Memory B cell (primary cell): ENCODE results near the gene ST6GALNAC4.

ENCODE experiments used
- ATAC-seq: fragments of 150-1000 bp; cut with Tn5 transposase; 2 replicates; pipeline ENCODE4 v1.10.0; 2021; ENCODE audit warnings: low read depth, mild to moderate bottlenecking, moderate library complexity
- DNase-seq, 2 donors: peaks; one replicate each; pipeline ENCODE4 v3.0.0; 2022; ENCODE audit warnings: low spot score in 2 of 2
- H3K27ac Mint-ChIP-seq: one replicate; pipeline ENCODE4 v1.8.0; 2022; ENCODE audit warnings: mild to moderate bottlenecking, moderate library complexity, mixed read lengths
- H3K27me3 Mint-ChIP-seq: one replicate; pipeline ENCODE4 v1.8.0; 2022; ENCODE audit warnings: mixed read lengths
- H3K36me3 Mint-ChIP-seq: one replicate; pipeline ENCODE4 v1.8.0; 2022; ENCODE audit warnings: mild to moderate bottlenecking, mixed read lengths
- H3K4me1 Mint-ChIP-seq: one replicate; pipeline ENCODE4 v1.8.0; 2022; ENCODE audit warnings: mixed read lengths
- H3K4me3 Mint-ChIP-seq: one replicate; pipeline ENCODE4 v1.8.0; 2022; ENCODE audit warnings: mild to moderate bottlenecking, moderate library complexity, mixed read lengths
- H3K9me3 Mint-ChIP-seq: one replicate; pipeline ENCODE4 v1.8.0; 2022; ENCODE audit warnings: mixed read lengths

The ST6GALNAC4 gene

DNA sequence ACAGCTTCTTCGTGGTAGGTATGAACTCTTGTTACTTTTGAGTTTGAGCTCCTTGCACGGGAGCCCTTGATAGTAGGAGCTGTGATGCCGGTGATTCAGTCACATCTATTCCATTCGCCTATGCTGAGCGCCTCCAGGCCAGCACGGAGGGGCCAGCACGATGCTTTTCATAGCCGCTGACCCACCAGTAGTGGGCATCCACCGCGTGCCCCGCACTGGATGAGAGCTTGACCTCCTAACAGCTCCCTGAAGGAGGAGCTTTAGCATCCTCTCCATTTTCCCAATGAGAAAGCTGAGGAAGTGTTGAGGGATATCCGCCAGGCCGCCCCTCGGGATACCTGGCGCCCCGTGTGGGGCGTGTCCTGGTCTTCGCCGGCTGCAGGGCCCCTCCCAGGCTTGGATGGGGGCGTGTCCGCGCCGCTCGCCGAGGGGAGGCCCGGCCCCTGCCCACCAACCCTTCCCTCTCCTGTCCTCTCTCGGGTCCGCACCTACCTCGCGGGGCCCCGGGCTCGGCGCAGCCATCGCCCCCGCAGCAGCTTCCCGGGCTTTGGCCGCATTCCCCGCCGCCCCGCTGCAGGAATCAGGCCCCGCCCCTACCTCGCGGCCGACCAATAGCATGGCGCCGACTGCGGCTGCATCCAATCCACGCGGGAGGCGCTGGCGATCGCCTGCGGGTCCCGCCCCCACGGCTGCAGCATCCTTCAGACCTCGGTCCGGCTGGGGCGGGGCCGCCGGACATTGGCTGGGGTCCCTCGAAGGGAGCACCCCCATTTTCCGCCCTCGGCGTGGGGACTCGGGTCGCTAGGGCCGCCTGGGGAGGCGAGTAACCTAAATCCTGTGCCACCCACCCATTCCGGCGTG lies 13.6 kb upstream of the ST6GALNAC4 start, which contains the start of gene PIP5KL1:
Gene PIP5KL1 (minus strand): TSS at position 547 of the 861 bp plus-strand sequence. CDS start 25 bp downstream, at position 522.
- Mint-ChIP-seq H3K4me3 (peak within 1 kb of the TSS; percentile 78), H3K27me3 (no peaks in the 10 kb centered on the region), H3K9me3 (no peaks in the 10 kb centered on the region), H3K27ac (peak within 1 kb of the TSS; percentile 91), H3K4me1 (peaks cover 20% of the 10 kb centered on the region), H3K36me3 (peaks cover 9% of the 10 kb centered on the region)
- peak; percentile 76 for ATAC-seq
- DNase-seq: peak; percentile 69 to 88

DNA sequence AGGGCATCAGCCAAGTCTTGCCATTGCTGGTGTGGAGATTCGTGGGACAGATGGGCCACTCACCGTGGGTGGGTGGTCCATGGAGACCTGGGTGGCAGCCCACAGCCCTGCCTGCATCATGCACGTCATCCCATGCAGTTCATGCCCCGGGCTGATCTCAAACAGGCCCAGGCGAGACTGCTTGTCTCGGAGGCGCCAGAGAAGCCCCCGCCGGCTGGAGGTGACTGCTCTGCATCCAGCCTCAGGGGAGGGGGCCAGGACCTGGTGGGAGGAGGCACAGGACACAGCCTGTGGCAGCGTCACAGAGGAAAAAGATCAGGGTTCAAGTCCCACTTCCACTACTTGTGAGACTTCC lies 12.8 kb upstream of the ST6GALNAC4 start:
- Mint-ChIP-seq H3K9me3 (no peaks in the 10 kb centered on the region), H3K4me3 (peak overlapping the region; percentile 78), H3K27me3 (peaks cover 3% of the 10 kb centered on the region), H3K36me3 (peaks cover 7% of the 10 kb centered on the region), H3K4me1 (peaks cover 17% of the 10 kb centered on the region), H3K27ac (peak overlapping the region; percentile 29)
- DNase-seq: no peak
- no peak for ATAC-seq

DNA sequence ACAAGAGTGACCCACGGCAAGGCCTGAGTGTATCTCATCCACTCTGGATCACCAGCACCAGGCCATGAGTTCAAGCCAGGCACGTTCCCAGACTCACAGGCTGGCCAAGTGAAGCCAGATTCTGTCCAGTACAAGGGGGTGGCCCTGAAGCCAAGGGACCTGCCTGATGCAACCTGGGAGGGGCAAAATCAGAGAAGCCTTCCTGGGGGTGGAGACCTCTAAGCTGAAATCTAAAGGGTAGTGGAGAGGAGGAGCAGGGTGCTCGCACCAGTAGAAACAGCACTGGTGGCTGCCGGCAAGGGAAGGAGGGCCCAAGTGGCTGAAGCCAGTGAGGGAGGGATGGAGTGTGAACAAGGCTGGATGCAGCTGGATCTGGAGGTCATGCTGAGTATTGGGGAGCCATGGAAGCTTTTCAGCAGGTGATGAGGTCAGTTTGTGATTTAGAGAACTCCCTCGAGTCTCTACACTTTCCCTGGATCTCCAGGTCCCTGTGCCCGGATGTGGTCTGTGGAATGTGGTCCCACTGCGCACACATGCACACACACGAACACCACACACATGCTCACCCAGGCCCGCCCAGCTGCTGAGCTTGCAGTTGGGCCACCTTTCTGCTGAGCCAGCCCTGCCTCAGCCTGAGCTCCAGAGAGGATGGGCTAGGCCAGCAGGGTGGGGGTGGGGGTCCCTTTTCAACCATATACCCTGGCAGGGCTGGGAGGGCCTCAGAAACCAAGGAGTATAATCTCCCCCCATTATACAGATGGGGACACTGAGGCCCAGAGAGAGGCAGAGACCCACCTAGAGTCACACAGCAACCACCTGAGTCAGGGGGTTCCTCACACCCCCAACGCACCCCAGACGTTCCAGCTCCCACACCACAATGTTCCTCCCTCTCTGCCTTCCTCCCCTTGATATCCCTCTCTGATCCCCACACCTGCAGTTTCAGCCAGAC lies 12.1 kb upstream of the ST6GALNAC4 start:
- DNase-seq (no peak), ATAC-seq (no peak)
- Mint-ChIP-seq H3K4me1 (peaks cover 13% of the 10 kb centered on the region), H3K9me3 (no peaks in the 10 kb centered on the region), H3K36me3 (peaks cover 3% of the 10 kb centered on the region), H3K27ac (no peak overlapping the region), H3K4me3 (peak overlapping the region; percentile 57), H3K27me3 (peaks cover 3% of the 10 kb centered on the region)

DNA sequence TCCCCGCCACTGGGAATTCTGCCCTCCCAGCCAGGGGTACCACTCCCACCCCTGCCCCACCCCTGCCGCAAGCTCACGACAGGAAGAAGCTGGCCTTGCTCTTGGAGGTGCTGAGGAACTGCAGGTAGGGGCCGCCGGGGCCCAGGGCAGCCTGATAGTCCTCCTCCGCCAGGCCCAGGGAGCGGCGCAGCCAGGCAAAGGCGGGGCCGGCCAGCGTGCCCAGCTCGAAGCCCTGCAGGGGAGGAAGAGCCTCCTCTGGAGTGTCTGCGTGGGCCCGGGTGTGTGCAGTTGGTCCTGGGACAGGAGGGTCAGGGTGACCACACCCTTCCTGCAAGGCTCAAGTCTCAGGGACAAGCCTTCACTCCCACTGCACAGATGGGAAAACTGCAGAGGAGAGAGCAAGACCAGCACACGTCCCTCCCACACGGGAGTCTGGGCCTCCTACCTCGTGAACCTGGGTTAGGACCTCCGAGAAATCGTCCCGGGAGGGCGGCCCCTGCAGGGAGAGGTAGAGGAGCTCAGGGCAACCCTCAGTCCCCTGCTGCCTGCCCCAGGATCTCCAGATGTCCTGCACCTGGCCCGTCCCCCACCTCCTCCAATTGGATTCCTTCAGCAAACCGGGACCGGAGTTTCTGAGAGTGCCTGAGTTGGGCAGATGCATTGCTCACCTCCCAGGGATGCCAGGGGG lies 11.3 kb upstream of the ST6GALNAC4 start:
- Mint-ChIP-seq H3K27ac (no peak overlapping the region), H3K27me3 (peaks cover 3% of the 10 kb centered on the region), H3K4me3 (peak overlapping the region; percentile 67), H3K9me3 (no peaks in the 10 kb centered on the region), H3K36me3 (peaks cover 3% of the 10 kb centered on the region), H3K4me1 (peaks cover 13% of the 10 kb centered on the region)
- DNase-seq (no peak), ATAC-seq (no peak)

DNA sequence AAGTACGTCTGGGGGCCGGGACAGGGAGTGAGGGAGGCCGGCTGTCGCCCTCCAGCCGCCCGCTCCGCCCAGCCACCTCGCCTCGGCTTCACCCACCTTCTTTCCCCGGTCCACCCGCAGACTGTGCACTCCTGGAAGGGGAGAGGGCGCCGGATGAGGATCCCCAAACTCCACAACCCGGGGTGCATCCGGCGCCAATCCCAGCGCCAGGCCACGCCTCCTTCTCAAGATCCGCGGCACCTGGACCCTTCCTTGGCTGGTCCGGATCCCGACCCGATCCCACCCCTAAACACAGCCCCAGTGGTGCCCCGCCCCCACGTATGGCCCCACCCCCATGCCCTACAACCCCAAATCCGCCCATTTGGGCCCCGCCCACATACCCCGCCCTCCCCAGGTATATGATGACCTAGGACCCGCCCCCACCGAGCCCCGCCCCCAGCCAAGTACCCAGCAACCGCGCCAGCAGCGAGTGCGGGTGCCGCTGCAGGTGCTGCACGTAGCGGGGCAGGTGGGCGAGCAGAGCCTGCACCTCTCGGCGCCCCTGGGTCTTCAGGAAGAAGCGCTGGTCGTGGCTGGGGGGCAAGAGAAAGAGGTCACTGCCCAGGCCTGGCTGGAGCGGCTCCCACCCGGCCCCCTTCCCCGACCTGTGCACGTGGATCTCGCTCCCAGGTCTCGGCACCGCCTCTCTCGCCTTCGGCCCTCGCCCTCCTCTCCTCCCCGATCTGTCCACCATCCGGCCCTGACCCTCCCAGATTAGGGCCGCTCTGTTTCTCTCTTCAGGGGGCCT lies 10.6 kb upstream of the ST6GALNAC4 start:
- Mint-ChIP-seq H3K27me3 (peaks cover 3% of the 10 kb centered on the region), H3K4me1 (peaks cover 11% of the 10 kb centered on the region), H3K27ac (no peak overlapping the region), H3K4me3 (peak overlapping the region; percentile 67), H3K36me3 (no peaks in the 10 kb centered on the region), H3K9me3 (no peaks in the 10 kb centered on the region)
- DNase-seq: no peak
- peak; percentile 37 for ATAC-seq

DNA sequence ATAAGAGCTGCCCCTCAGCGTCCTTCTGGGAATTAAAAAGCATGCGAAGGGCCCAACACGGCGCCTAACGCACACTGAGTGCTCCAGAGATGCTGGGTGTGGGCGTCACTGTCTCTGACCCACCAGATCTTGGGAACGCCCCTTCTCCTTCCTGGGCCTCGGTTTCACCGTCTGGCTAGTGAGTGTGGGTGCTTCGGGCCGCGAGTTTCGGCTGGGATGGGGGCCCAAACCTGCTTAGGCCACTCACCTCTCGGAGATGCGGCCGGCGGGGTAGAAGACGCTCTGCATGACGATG lies 10.0 kb upstream of the ST6GALNAC4 start:
- ATAC-seq (no peak), DNase-seq (no peak)
- Mint-ChIP-seq H3K4me3 (peak overlapping the region; percentile 67), H3K27ac (no peak overlapping the region), H3K27me3 (peaks cover 3% of the 10 kb centered on the region), H3K9me3 (no peaks in the 10 kb centered on the region), H3K4me1 (peaks cover 11% of the 10 kb centered on the region), H3K36me3 (no peaks in the 10 kb centered on the region)

DNA sequence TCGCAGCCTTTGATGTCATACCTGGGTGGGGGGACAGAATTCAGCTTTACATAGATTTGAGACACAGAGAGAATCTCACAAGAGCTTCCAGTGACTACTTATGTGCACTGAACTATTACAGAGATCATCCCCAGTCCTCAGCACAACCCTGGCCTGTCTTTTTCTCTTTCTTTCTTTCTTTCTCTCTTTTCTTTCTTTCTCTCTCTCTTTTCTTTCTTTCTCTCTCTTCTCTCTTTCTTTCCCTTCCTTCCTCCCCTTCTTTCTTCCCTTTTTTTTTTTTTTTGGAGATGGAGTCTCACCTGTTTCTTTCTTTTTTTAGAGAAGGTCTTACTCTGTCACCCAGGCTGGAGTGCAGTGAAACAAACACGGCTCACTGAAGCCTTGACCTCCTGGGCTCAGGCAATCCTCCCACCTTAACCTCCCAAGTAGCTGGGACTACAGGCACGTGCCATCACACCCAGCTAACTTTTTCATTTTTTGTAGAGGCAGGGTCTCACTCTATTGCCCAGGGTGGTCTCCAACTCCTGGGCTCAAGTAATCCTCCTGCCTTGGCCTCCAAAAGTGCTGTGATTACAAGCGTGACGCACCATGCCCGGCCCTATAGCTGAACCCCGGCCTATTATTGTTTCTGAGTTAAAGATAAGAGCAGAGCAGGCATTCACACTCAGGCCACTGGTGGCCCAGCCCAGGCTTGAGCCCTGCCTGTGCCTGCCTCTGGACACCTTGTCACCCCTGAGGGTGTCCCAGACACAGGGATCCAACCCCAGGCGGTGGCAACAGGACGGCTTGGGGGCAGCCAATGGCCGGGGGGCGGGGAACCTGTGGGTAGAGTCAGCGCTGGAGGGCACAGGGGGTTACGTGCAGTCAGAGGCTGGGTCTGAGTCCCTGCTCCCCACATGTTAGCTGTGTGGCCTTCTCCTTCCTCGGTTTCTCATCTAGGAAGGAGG lies 9.4 kb upstream of the ST6GALNAC4 start:
- Mint-ChIP-seq H3K4me1 (peaks cover 12% of the 10 kb centered on the region), H3K27ac (no peak overlapping the region), H3K9me3 (no peaks in the 10 kb centered on the region), H3K27me3 (peaks cover 3% of the 10 kb centered on the region), H3K36me3 (no peaks in the 10 kb centered on the region), H3K4me3 (peak overlapping the region; percentile 21)
- no peak for ATAC-seq
- no peak for DNase-seq

DNA sequence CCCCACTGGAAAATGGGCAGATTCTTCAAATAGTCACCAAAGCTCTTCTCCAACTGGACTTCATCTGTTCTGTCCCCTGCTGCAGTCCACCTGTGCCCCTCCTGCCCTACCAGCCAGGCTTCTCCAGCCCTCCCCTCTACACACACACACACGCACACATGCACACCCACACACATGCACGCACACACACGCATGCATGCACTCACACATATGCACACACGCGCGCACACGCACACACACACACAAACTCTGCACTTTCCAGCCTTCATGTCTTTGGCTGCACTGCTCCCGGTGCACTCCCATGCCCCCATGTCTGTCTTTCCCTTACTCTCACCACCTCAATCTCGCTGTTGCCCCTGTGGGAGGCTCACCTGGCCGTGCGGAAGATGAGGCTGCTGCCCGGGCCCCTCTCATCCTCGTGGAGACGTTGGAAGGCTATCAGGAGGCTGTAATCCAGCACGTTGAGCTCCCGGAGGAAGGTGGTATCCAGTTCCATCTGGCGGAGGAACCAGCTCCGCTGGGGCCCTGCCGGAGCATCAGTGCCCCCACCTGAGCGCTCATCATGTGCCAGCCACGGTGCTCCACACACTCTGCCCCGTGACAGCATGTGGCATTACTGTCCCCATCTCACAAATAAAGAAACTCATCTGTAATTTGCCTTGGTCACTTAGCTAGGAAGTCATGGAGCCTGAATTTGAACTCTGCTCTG lies 8.0 kb upstream of the ST6GALNAC4 start:
- Mint-ChIP-seq H3K4me3 (no peak overlapping the region), H3K36me3 (no peaks in the 10 kb centered on the region), H3K27ac (no peak overlapping the region), H3K27me3 (peaks cover 3% of the 10 kb centered on the region), H3K9me3 (no peaks in the 10 kb centered on the region), H3K4me1 (peaks cover 11% of the 10 kb centered on the region)
- no peak for DNase-seq
- no peak for ATAC-seq

DNA sequence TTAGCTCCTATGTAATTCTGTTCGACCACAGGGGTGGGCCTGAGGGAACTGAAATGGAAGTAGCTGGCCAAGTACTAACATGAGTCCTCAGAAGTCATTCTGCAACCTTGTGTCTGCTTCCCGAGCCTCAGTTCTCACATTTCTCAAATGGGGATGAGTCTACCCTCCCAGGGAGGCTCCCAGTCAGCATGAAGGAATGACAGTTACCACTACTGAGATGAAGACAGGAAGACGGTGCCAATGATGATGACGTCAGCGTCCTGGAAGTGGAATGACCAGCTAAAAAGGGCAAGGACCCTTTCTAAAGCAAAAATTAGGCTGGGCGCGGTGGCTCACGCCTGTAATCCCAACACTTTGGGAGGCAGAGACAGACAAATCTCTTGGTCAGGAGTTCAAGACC lies 6.9 kb upstream of the ST6GALNAC4 start:
- no peak overlapping the region for H3K4me3 Mint-ChIP-seq
- DNase-seq (no peak), ATAC-seq (no peak)
- H3K27me3 Mint-ChIP-seq: peaks cover 3% of the 10 kb centered on the region
- peaks cover 17% of the 10 kb centered on the region for H3K4me1 Mint-ChIP-seq
- H3K9me3 Mint-ChIP-seq: no peaks in the 10 kb centered on the region
- no peak overlapping the region for H3K27ac Mint-ChIP-seq
- no peaks in the 10 kb centered on the region for H3K36me3 Mint-ChIP-seq

DNA sequence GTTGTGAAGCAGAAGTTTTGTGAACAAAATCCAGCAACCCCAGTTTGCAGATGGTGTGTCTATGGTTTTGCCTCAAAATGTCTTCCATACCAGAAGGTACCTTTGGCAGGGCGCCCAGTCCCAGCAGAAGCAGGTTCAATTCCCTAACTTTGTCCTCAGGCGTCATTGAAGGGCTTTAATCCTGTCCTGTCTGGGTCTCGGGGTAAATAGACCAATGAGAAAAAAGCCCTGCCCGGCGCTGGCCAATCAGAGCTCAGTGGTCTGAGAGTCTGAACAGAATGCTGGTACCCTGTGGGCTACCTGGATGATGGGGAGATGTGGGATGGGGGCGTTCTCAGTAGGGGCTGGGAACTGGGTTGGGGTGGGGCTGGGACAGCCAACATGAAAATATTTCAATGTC lies 6.2 kb upstream of the ST6GALNAC4 start:
- Mint-ChIP-seq H3K4me1 (peaks cover 24% of the 10 kb centered on the region), H3K9me3 (no peaks in the 10 kb centered on the region), H3K27ac (no peak overlapping the region)

DNA sequence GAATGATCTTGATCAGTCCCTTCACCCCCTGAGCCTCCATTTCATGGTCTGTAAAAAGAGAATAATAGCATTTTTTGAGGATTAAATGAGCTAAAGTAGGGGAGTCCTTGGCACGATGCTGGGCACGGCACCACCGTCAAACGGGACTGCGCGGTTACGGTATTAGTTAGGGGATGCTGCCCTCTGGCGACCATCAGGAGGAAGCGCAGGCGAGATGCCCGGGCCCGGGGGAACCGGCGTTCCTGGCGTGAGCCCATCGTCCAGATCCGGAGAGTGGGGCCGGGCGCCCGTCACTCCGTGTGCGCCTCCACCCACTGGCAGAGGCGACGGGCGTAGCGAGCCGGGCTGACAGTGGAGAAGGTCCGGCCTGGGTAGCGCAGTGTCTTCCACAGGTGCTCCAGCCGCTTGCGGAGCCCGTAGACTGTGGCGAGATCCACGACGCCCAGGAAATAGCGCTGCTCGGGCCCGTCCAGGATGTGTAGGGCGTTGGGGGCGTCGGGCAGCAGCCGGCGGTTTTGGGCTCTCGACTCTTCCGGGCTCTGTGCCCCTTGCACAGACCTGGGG lies 4.8 kb upstream of the ST6GALNAC4 start:
- ATAC-seq: peak; percentile 13
- Mint-ChIP-seq H3K4me3 (peak overlapping the region; percentile 39), H3K9me3 (no peaks in the 10 kb centered on the region), H3K36me3 (no peaks in the 10 kb centered on the region), H3K27ac (no peak overlapping the region), H3K4me1 (peaks cover 29% of the 10 kb centered on the region), H3K27me3 (peaks cover 3% of the 10 kb centered on the region)
- DNase-seq: peak; percentile 82 to 92

More for the DNA sequence above, 6.2 kb upstream of the ST6GALNAC4 start:
- Mint-ChIP-seq H3K4me3 (no peak overlapping the region), H3K36me3 (no peaks in the 10 kb centered on the region), H3K27me3 (peaks cover 3% of the 10 kb centered on the region)
- DNase-seq (no peak), ATAC-seq (no peak)

DNA sequence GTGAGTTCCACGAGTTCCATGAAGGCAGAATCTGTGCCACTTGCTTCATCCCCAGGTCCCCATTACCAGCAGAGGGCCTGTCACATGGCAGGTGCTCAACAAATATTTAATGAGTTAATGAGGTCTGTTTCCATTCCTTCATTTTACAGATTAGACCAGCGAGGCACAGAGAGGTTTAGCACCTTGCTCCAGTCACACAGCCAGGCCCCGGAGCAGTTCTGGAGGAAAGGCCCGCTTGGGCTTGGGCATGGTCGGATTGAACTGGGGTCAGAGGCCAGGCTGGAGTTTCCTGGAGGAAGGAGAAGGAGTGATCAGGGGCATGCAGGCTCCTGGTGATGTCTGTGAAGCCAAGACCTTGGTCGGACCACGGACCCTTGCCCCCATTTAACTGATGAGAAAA lies 4.0 kb upstream of the ST6GALNAC4 start:
- H3K4me1 Mint-ChIP-seq: peaks cover 31% of the 10 kb centered on the region
- no peak overlapping the region for H3K4me3 Mint-ChIP-seq
- H3K9me3 Mint-ChIP-seq: no peaks in the 10 kb centered on the region
- no peak for DNase-seq
- H3K27me3 Mint-ChIP-seq: peaks cover 3% of the 10 kb centered on the region
- ATAC-seq: no peak
- H3K36me3 Mint-ChIP-seq: no peaks in the 10 kb centered on the region
- H3K27ac Mint-ChIP-seq: peak overlapping the region; percentile 79
